GM19351 (cell line): Measurements from ENCODE around the gene CFAP58.

Source experiments
- ATAC-seq: cut with Tn5 transposase; IDR thresholded peaks from one replicate; pipeline ENCODE4 v1.9.1; 2021; ENCODE audit warnings: mild to moderate bottlenecking, moderate library complexity; ENCODE audit not compliant: unreplicated experiment

The CFAP58 gene

GRCh38 chr10:104333728-104334373, 19.8 kb upstream of the CFAP58 start:
- ATAC-seq = no peak

GRCh38 chr10:104334561-104334960, 19.1 kb upstream of the CFAP58 start:
- ATAC-seq = no peak

- no peak for ATAC-seq
Observed at GRCh38 chr10:104334965-104335650, 18.5 kb upstream of the CFAP58 start.

- ATAC-seq = peak; percentile 29
Observed at GRCh38 chr10:104336821-104337467, 16.7 kb upstream of the CFAP58 start.

- ATAC-seq = peak; percentile 50
Observed at GRCh38 chr10:104337521-104337984, 16.1 kb upstream of the CFAP58 start.

GRCh38 chr10:104337985-104338735, 15.5 kb upstream of the CFAP58 start, which contains the start of gene ITPRIP:
Gene ITPRIP (minus strand): TSS chr10:104338465. CDS start chr10:104316051, 22,414 bp downstream.
- ATAC-seq = peak; percentile 55

GRCh38 chr10:104339469-104340110, 14.0 kb upstream of the CFAP58 start:
- ATAC-seq = no peak

GRCh38 chr10:104340111-104340526, 13.5 kb upstream of the CFAP58 start:
- no peak for ATAC-seq

- no peak for ATAC-seq
Observed at GRCh38 chr10:104340641-104341040, 13.0 kb upstream of the CFAP58 start.

GRCh38 chr10:104342941-104343411, 10.7 kb upstream of the CFAP58 start:
- no peak for ATAC-seq

- no peak for ATAC-seq
Observed at GRCh38 chr10:104344219-104344618, 9.4 kb upstream of the CFAP58 start.

GRCh38 chr10:104345515-104345914, 8.1 kb upstream of the CFAP58 start:
- no peak for ATAC-seq

GRCh38 chr10:104345941-104346340, 7.7 kb upstream of the CFAP58 start:
- no peak for ATAC-seq

- ATAC-seq = no peak
Observed at GRCh38 chr10:104347295-104348045, 6.2 kb upstream of the CFAP58 start.

- ATAC-seq = no peak
Observed at GRCh38 chr10:104348601-104349000, 5.0 kb upstream of the CFAP58 start.

GRCh38 chr10:104349623-104350126, 4.0 kb upstream of the CFAP58 start:
- peak; percentile 59 for ATAC-seq

GRCh38 chr10:104350127-104350635, 3.5 kb upstream of the CFAP58 start:
- peak; percentile 47 for ATAC-seq

- no peak for ATAC-seq
Observed at GRCh38 chr10:104351061-104351702, 2.5 kb upstream of the CFAP58 start.

GRCh38 chr10:104351919-104352318, 1.7 kb upstream of the CFAP58 start:
- ATAC-seq = no peak
